Endodermal cell (in vitro differentiated cells): Measurements from ENCODE around the gene ZNF532. TPM values are rescaled to one million over a fixed set of nuclear protein-coding genes. Genes with fewer than 3 reads are reported as not detected.

ENCODE experiments used
- DNase-seq: peaks from one replicate; pipeline ENCODE4 v3.0.0-alpha.2; 2017
- H3K27ac ChIP-seq: 2 replicates; pipeline ENCODE4 v1.5.1; 2013; ENCODE audit warnings: mild to moderate bottlenecking, low read depth, low read length, moderate library complexity
- H3K27me3 ChIP-seq: 2 replicates; pipeline ENCODE4 v1.6.1; 2013; ENCODE audit warnings: mild to moderate bottlenecking, low read length, moderate library complexity; ENCODE audit not compliant: insufficient read depth, control insufficient read depth, poor library complexity, severe bottlenecking
- H3K36me3 ChIP-seq: 2 replicates; pipeline ENCODE4 v1.7.0; 2013; ENCODE audit warnings: mild to moderate bottlenecking, low read length, moderate library complexity; ENCODE audit not compliant: control insufficient read depth, insufficient read depth
- H3K4me1 ChIP-seq: one replicate; pipeline ENCODE4 v1.7.0; 2013; ENCODE audit warnings: low read length; ENCODE audit not compliant: control insufficient read depth, insufficient read depth
- H3K4me3 ChIP-seq: 2 replicates; pipeline ENCODE4 v1.5.1; 2013; ENCODE audit warnings: mild to moderate bottlenecking, low read length, moderate library complexity
- H3K9ac ChIP-seq: 2 replicates; pipeline ENCODE4 v1.6.1; 2013; ENCODE audit warnings: mild to moderate bottlenecking, low read length, moderate library complexity; ENCODE audit not compliant: poor library complexity, severe bottlenecking; ENCODE audit errors: extremely low read depth
- H3K9me3 ChIP-seq: 2 replicates; pipeline ENCODE4 v1.6.1; 2013; ENCODE audit warnings: mild to moderate bottlenecking, low read length, moderate library complexity; ENCODE audit not compliant: control insufficient read depth
- H3K27ac Mint-ChIP-seq: 2 replicates; pipeline ENCODE4 v1.8.0; 2020; ENCODE audit warnings: mixed read lengths
- H3K27me3 Mint-ChIP-seq: 2 replicates; pipeline ENCODE4 v1.8.0; 2021; ENCODE audit warnings: mild to moderate bottlenecking, mixed read lengths; ENCODE audit not compliant: insufficient read depth
- H3K36me3 Mint-ChIP-seq: 2 replicates; pipeline ENCODE4 v1.8.0; 2020; ENCODE audit warnings: low read depth, mixed read lengths
- H3K4me1 Mint-ChIP-seq: 2 replicates; pipeline ENCODE4 v1.8.0; 2020; ENCODE audit warnings: mixed read lengths
- H3K4me3 Mint-ChIP-seq: 2 replicates; pipeline ENCODE4 v1.8.0; 2020; ENCODE audit warnings: mild to moderate bottlenecking, moderate library complexity, mixed read lengths
- H3K9me3 Mint-ChIP-seq: 2 replicates; pipeline ENCODE4 v1.8.0; 2020; ENCODE audit warnings: mild to moderate bottlenecking, mixed read lengths
- WGBS, 2 experiments: methylation state at CpG; one replicate each; pipeline versions ENCODE4 v1.1.5 to v1.1.7; 2013; ENCODE audit warnings: missing lambda C conversion rate in 2 of 2, mixed read lengths in 1 of 2; ENCODE audit not compliant: insufficient coverage in 1 of 2, insufficient read length in 1 of 2; 5-methylcytosine and 5-hydroxymethylcytosine counted together
- total RNA-seq, 2 donors: library from RNA; stranded (reverse); fragmentation: NEBNext Ultra II Directional in 1 of 2; extraction: Animal tissue kit (Norgen Biotek cat#: 25700) in 1 of 2; gene quantifications; 2 replicates in 1 of 2; 3 replicates in 1 of 2; pipeline ENCODE4 v1.2.1, GENCODE V29; 2021
- TF ChIP-seq, protein P1 (sequence below): fragments of 200-600 bp; sonication (generic); conservative IDR thresholded peaks from 2 replicates; pipeline ENCODE4 v1.5.0; 2021; ENCODE audit warnings: antibody characterized with exemption, mild to moderate bottlenecking

The ZNF532 gene
- total RNA-seq, 2 donors from 2014 or later = 138 to 207 TPM

DNA sequence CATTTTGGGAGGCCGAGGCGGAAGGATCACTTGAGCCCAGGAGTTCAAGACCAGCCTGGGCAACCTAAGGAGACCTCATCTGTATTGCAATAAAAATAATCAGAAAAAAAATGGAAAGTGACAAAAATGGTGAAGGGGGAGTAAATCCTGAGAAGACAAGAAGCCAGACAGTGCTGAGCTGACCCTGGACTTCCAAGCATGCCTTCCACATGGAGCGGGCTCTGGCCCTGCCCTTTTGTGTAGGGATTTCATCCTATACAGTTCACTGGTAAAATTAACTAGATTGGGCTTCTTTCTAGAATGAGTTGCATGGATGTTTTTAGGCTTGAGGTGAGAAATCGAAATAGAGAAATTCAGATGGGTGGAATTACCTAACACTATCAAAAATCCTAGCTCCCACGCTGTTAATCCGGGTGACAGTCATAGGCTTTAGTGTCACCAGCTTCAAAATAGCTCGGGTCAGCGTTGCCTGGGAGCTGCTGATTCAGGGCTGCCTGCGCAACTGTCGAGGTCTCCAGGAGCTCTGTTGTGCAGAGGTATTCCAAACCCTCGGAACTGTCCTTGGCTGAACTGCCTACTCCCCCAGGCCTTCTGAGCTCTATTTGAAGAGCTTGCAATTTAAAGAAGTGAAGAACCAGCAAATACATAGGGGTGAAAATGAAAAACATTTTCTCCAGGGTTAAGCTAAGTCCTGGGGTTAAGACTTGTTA lies 21.5 kb upstream of the ZNF532 start:
- H3K36me3 Mint-ChIP-seq = no peaks in the 10 kb centered on the region
- WGBS, 2 experiments = 41 to 67% methylated on average over 10 to 11 of the region's 11 CpGs
- H3K9me3 ChIP-seq = no peaks in the 10 kb centered on the region
- H3K4me1 ChIP-seq = peaks cover 16% of the 10 kb centered on the region
- no peaks in the 10 kb centered on the region for H3K27me3 Mint-ChIP-seq
- H3K36me3 ChIP-seq = no peaks in the 10 kb centered on the region
- TF ChIP-seq, protein P1, sequence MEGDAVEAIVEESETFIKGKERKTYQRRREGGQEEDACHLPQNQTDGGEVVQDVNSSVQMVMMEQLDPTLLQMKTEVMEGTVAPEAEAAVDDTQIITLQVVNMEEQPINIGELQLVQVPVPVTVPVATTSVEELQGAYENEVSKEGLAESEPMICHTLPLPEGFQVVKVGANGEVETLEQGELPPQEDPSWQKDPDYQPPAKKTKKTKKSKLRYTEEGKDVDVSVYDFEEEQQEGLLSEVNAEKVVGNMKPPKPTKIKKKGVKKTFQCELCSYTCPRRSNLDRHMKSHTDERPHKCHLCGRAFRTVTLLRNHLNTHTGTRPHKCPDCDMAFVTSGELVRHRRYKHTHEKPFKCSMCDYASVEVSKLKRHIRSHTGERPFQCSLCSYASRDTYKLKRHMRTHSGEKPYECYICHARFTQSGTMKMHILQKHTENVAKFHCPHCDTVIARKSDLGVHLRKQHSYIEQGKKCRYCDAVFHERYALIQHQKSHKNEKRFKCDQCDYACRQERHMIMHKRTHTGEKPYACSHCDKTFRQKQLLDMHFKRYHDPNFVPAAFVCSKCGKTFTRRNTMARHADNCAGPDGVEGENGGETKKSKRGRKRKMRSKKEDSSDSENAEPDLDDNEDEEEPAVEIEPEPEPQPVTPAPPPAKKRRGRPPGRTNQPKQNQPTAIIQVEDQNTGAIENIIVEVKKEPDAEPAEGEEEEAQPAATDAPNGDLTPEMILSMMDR = no peak
- peak overlapping the region; percentile 50 for H3K27ac Mint-ChIP-seq
- H3K9ac ChIP-seq = no peak overlapping the region
- H3K4me3 Mint-ChIP-seq = no peak overlapping the region
- H3K27me3 ChIP-seq = no peaks in the 10 kb centered on the region
- H3K9me3 Mint-ChIP-seq = no peaks in the 10 kb centered on the region
- peaks cover 55% of the 10 kb centered on the region for H3K4me1 Mint-ChIP-seq
- H3K27ac ChIP-seq = peak overlapping the region; percentile 91
- no peak overlapping the region for H3K4me3 ChIP-seq
- DNase-seq = no peak

DNA sequence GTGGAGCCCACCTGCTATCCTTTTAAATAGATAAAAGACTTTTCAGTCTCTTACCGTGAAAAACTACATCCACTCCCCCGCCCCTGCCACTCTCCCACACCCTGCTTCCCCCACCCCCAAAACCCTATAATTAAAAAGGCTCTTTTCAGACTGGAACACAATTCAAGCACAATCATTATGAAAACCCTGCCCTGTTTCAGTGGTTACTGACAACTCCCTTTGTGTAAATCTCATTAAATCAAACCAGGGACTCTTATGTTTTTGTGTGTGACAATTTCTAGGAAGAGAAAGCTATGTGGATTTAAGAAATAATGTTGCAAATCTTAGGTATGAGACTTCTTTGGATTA lies 21.0 kb upstream of the ZNF532 start:
- Histone ChIP-seq H3K27me3 (no peaks in the 10 kb centered on the region), H3K4me1 (peaks cover 16% of the 10 kb centered on the region), H3K9me3 (no peaks in the 10 kb centered on the region), H3K9ac (no peak overlapping the region), H3K27ac (peak overlapping the region; percentile 91), H3K4me3 (no peak overlapping the region), H3K36me3 (no peaks in the 10 kb centered on the region)
- H3K4me1 Mint-ChIP-seq = peaks cover 55% of the 10 kb centered on the region
- H3K36me3 Mint-ChIP-seq = no peaks in the 10 kb centered on the region
- TF ChIP-seq, protein P1 = no peak
- 33 to 42% methylated on average over 1 to 2 of the region's 2 CpGs for WGBS, 2 experiments
- H3K27ac Mint-ChIP-seq = peak overlapping the region; percentile 50
- H3K9me3 Mint-ChIP-seq = peaks cover 5% of the 10 kb centered on the region
- no peak overlapping the region for H3K4me3 Mint-ChIP-seq
- DNase-seq = no peak
- no peaks in the 10 kb centered on the region for H3K27me3 Mint-ChIP-seq

DNA sequence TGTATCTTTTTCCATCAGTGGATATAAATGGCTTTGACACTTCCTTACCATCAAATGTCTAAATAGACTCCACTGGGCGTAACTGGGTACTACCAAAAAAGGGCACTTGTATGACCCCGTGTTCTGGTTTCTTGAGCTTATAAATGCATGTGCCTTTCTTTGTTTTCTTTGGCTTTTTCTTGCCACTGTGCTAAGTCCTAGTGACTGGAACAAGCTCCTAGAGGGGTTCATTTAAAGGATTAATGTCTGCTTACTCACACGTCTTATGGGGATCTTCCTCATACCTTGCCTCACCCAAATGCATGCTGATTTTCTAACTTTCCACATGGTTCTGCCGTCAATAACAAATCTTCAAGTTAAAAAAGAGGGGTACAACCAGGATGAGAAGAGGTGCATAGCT lies 19.8 kb upstream of the ZNF532 start:
- no peak overlapping the region for H3K27ac Mint-ChIP-seq
- H3K27me3 ChIP-seq = no peaks in the 10 kb centered on the region
- peaks cover 14% of the 10 kb centered on the region for H3K4me1 ChIP-seq

More for the DNA sequence above, 19.8 kb upstream of the ZNF532 start:
- H3K27ac ChIP-seq = no peak overlapping the region
- Mint-ChIP-seq H3K36me3 (no peaks in the 10 kb centered on the region), H3K27me3 (no peaks in the 10 kb centered on the region), H3K4me1 (peaks cover 56% of the 10 kb centered on the region), H3K9me3 (peaks cover 10% of the 10 kb centered on the region), H3K4me3 (no peak overlapping the region)
- no peaks in the 10 kb centered on the region for H3K9me3 ChIP-seq
- TF ChIP-seq, protein P1 = no peak
- no peak for DNase-seq
- 88 to 95% methylated on average over 4 of the region's 4 CpGs for WGBS, 2 experiments
- no peaks in the 10 kb centered on the region for H3K36me3 ChIP-seq
- no peak overlapping the region for H3K4me3 ChIP-seq
- no peak overlapping the region for H3K9ac ChIP-seq
